HG03280 (cell line): ENCODE measurements around the gene MRPL1.
"Not testable (repeated sequence)": the region's sequence is repeated elsewhere in the genome, so short reads cannot be mapped to it uniquely, and the experiment has no call there.

Source experiments
- ATAC-seq: cut with Tn5 transposase; IDR thresholded peaks from one replicate; pipeline ENCODE4 v1.9.1; 2021; ENCODE audit warnings: mild to moderate bottlenecking, moderate library complexity; ENCODE audit not compliant: unreplicated experiment

MRPL1 gene

DNA sequence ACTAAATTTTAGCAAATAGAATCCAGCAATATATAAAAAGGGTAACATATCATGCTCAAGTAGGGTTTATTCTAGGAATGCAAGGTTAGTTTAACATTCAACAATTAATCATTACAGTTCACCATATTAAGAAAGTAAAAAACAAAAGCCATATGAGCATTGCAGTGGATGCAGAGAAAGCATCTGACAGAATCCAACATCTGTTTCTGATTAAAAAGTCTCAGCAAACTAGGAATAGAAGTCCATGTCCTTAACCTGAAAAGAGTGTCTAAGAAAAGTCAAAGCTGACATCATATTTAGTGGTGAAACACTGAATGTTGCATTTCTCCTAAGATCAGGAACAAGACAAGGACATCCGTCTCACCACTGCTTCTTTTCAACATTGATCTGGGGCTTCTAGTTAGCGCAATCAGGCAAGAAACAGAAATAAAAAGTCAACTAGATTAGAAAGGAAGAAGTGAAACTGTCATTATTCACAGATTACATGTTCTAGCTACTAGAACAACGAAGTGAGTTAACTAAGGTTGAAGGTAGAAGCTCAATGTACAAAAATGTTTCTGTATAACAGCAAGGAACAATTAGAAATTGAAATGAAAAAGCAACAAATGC is 49.3 kb downstream of the MRPL1 start:
- ATAC-seq, result no peak

DNA sequence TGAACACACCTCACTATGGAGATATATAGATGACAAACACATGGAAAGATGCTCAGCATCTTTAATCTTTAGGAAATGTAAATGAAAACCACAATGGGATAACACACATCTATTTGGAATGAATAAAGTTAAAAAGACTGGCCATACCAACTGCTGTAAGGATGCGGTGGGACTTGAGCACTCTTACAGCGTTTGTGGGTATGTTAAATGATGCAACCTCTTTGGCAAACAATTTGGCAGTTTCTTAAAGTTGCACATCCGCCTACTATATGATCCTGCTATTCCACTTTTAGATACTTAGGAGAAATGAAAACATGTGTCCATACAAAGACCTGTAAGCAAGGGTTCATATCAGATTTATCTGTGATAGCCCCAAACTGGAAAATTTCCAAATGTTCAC is 50.7 kb downstream of the MRPL1 start:
- ATAC-seq, result no peak

- ATAC-seq, result no peak
These were observed 54.4 kb downstream of the MRPL1 start for GRCh38 chr4:77917075-77917474.

DNA sequence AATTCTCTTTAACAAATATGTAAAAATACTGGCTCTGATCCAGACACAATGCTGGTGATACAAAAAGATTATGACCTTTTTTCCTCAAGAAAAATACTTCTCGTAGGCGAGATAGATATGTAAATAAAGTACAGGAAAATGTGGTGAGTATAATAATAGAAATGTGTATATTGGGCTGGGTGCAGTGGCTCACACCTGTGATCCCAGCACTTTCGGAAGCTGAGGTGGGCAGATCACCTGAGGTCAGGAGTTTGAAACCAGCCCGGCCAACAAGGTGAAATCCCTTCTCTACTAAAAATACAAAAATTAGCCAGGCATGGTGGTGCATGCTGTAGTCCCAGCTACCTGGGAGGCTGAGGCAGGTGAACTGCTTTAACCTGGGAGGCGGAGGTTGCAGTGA is 55.0 kb downstream of the MRPL1 start:
- ATAC-seq, result no peak

- ATAC-seq, result no peak
These were observed 57.7 kb downstream of the MRPL1 start for GRCh38 chr4:77920371-77920770.

GRCh38 chr4:77921701-77922100 is 59.1 kb downstream of the MRPL1 start:
- no peak for ATAC-seq

- no peak for ATAC-seq
These were observed 59.8 kb downstream of the MRPL1 start for GRCh38 chr4:77922158-77923094.

DNA sequence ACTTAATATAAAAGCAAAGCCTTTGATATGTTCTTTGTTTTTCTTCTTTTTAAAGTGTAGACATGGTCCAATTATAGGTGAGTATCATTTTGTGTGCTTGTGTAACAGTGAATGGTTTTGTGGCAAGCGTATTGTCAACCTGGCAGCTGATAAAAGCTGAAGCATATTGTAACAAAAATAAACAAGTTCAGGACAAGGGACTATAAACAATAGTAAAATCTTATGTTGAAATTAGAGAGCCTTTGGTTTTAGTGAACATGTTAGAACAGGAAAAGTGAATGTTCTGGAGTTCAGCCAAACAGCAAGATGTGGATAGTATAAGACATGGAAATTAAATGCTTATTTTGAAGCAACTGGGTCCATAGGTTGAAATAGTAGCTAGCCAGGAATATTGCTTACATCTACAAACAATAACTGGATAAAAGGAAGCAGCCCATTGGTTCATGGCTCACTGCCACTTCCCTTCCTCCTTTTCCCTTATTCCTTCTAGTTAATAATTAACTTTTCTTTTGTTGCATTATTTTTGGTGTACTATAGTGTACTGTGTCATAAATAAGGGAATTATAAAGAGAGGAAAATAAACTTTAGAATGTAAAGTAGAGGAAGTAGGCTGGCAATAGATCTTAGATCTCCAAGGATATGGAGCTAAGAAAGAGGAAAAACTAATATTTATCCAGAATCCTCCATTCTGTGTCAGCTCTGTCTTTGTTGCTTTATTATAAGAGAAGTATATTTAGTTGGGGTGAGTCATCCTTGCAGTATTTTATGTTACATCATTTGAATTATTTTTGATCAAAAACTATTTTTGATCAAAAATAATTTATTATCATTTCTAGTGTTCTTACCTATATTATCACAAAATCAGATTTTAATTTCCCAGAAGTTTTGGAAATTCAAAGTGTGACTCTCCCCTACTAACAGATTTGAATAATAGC is 65.6 kb downstream of the MRPL1 start:
- ATAC-seq, result no peak

- ATAC-seq, result no peak
These were observed 67.6 kb downstream of the MRPL1 start for GRCh38 chr4:77930154-77930639.

GRCh38 chr4:77930876-77931275 is 68.2 kb downstream of the MRPL1 start:
- ATAC-seq, result no peak

DNA sequence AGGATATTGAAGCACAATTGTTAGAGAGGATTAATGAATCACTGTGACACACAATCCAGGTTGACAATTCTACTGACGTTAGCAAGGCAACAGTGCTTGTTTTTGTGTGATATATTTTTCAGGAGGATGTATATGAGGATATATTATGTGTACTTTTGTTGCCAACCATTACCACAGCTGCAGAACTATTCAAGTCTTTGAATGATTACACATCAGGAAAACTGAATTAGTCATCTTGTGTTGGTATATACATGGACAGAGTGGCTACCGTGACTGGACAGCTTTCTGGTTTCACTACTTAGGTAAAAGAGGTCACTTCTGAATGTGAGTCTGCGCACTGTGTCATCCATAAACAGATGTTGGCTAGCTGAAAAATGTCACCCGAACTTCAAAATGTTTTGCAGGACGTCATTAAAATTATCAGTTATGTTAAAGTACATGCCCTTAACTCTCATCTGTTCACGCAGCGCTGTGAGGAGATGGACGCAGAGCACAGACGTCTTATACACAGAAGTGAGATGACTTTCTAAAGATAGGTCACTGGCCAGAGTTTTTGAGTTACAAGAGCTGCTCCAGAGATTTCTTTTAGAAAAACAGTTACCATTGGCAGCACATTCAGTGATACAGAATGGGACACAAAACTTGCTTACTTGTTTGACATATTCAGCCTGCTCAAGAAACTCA is 69.0 kb downstream of the MRPL1 start:
- ATAC-seq, result no peak

- ATAC-seq, result no peak
These were observed 75.9 kb downstream of the MRPL1 start for GRCh38 chr4:77938560-77938959.

DNA sequence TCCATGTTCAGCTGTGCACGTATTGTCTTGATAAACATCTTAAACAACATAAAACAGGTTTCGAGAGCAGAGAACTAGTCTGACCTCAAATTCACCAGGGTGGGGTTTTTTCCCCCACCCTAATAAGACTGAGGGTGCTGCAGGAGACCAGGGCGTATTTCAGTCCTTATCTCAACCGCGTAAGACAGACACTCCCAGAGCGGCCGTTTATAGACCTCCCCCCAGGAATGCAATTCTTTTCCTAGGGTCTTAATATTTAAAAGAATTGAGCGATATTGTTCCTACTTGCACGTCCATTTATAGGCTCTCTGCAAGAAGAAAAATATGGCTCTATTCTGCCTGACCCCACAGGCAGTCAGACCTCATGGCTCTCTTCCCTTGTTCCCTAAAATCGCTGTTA is 83.3 kb downstream of the MRPL1 start:
- not testable (repeated sequence) for ATAC-seq

GRCh38 chr4:77950203-77950602 is 87.6 kb downstream of the MRPL1 start:
- ATAC-seq, result no peak

- ATAC-seq, result no peak
These were observed 89.8 kb downstream of the MRPL1 start for GRCh38 chr4:77952457-77952856.

DNA sequence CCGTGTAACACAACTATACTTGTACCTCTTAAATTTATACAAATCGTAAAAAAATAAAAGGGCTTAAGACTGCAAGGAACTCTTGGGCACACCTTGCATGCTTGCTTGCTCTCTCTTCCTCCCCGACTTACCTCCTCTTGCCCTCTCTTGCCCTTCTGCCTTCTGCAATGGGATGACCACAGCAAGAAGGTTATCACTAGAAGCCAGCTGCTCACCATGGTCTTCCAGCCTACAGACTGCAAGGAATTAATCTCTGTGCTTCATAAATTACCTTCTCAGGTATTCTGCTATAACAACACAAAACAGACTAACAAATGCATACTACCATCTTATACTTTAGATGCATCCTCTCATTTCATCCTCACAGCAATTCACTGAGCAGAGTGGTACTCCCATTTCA is 92.1 kb downstream of the MRPL1 start:
- no peak for ATAC-seq

GRCh38 chr4:77956917-77957316 is 94.3 kb downstream of the MRPL1 start:
- ATAC-seq, result no peak

DNA sequence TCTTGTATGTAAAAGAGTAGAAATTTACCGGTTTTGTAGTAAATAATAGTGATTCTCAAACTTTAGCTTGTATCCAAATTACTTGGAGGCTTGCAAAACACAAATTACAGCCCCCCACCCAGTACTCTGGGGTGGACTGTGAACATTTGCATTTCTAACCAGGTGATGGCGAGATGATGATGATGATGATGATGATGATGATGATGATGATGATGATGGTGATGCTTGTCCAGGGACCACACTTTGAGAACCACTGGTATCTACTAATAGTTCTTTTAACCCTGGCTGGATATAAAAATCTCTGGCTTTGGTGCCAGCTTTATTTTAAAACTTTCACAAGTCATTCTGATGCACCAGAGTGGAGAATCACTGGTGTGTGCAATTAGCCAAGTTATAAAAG is 96.3 kb downstream of the MRPL1 start:
- no peak for ATAC-seq

GRCh38 chr4:77959566-77960338 is 97.1 kb downstream of the MRPL1 start:
- ATAC-seq, result peak; percentile 57

- no peak for ATAC-seq
These were observed 97.7 kb downstream of the MRPL1 start for GRCh38 chr4:77960367-77960766.
